OCI-LY1 (cell line): ENCODE results near the gene GULP1.

Experiments
- H2AFZ ChIP-seq: fragments of 200-600 bp; sonication (generic), shearing (Covaris generic); 2 replicates; pipeline ENCODE4 v1.6.0; 2014; ENCODE audit warnings: antibody characterized with exemption, mild to moderate bottlenecking, low read length
- H3F3A ChIP-seq: fragments of 200-600 bp; sonication (generic), shearing (Covaris generic); 2 replicates; pipeline ENCODE4 v1.6.0; 2014; ENCODE audit warnings: mild to moderate bottlenecking, antibody characterized with exemption, low read length, moderate library complexity; ENCODE audit not compliant: insufficient read depth
- H3K27ac ChIP-seq: fragments of 200-600 bp; sonication (generic); 2 replicates; pipeline ENCODE4 v1.5.1; 2014; ENCODE audit warnings: low read length, mixed run types, mild to moderate bottlenecking, low read depth; ENCODE audit not compliant: poor library complexity, severe bottlenecking
- H3K27me3 ChIP-seq: fragments of 200-600 bp; sonication (generic); 2 replicates; pipeline ENCODE4 v1.6.0; 2014; ENCODE audit warnings: antibody characterized with exemption, mild to moderate bottlenecking, low read length, moderate library complexity; ENCODE audit not compliant: insufficient read depth
- H3K36me3 ChIP-seq: fragments of 200-600 bp; sonication (generic); 2 replicates; pipeline ENCODE4 v1.6.1; 2014; ENCODE audit warnings: mild to moderate bottlenecking, antibody characterized with exemption, low read length, moderate library complexity, mixed read lengths; ENCODE audit not compliant: insufficient read depth
- H3K4me1 ChIP-seq: fragments of 200-600 bp; sonication (generic); 2 replicates; pipeline ENCODE4 v1.5.1; 2014; ENCODE audit warnings: mild to moderate bottlenecking, low read length, moderate library complexity; ENCODE audit not compliant: insufficient read depth, severe bottlenecking
- H3K4me2 ChIP-seq: fragments of 200-600 bp; sonication (generic), shearing (Covaris generic); 2 replicates; pipeline ENCODE4 v1.6.1; 2014; ENCODE audit warnings: low read length
- H3K4me3 ChIP-seq: fragments of 200-600 bp; sonication (generic); 2 replicates; pipeline ENCODE4 v1.5.1; 2014; ENCODE audit warnings: low read length, low read depth, mild to moderate bottlenecking, mixed read lengths; ENCODE audit not compliant: poor library complexity, severe bottlenecking
- H3K79me2 ChIP-seq: fragments of 200-600 bp; shearing (Covaris generic); 2 replicates; pipeline ENCODE4 v1.6.1; 2016; ENCODE audit warnings: mixed run types, low read length, mixed read lengths; ENCODE audit not compliant: insufficient read depth
- H3K9ac ChIP-seq: fragments of 200-600 bp; sonication (generic), shearing (Covaris generic); 2 replicates; pipeline ENCODE4 v1.6.1; 2014; ENCODE audit warnings: mild to moderate bottlenecking, low read length, mixed read lengths
- H3K9me2 ChIP-seq: fragments of 200-600 bp; sonication (generic), shearing (Covaris generic); 2 replicates; pipeline ENCODE4 v1.6.1; 2014; ENCODE audit warnings: low read depth, mild to moderate bottlenecking, low read length, mixed read lengths
- H3K9me3 ChIP-seq: fragments of 200-600 bp; shearing (Covaris generic); 2 replicates; pipeline ENCODE4 v1.6.1; 2014; ENCODE audit warnings: low read length, mixed read lengths
- H4K20me1 ChIP-seq: fragments of 200-600 bp; sonication (generic), shearing (Covaris generic); 2 replicates; pipeline ENCODE4 v1.6.0; 2016; ENCODE audit warnings: mild to moderate bottlenecking, low read length; ENCODE audit not compliant: insufficient read depth
- EZH2 ChIP-seq: fragments of 200-600 bp; sonication (generic), shearing (Covaris generic); IDR thresholded peaks from 2 replicates; pipeline ENCODE4 v1.8.0; 2017; ENCODE audit warnings: borderline replicate concordance, mixed run types, mild to moderate bottlenecking, antibody characterized with exemption, low read length, moderate library complexity, mixed read lengths
- TF ChIP-seq, protein P1 (sequence below): fragments of 200-600 bp; sonication (generic), shearing (Covaris generic); IDR thresholded peaks from 2 replicates; pipeline ENCODE4 v1.5.1; 2017; ENCODE audit warnings: mild to moderate bottlenecking, antibody characterized with exemption, low read length, moderate library complexity, mixed read lengths

GULP1 gene

DNA sequence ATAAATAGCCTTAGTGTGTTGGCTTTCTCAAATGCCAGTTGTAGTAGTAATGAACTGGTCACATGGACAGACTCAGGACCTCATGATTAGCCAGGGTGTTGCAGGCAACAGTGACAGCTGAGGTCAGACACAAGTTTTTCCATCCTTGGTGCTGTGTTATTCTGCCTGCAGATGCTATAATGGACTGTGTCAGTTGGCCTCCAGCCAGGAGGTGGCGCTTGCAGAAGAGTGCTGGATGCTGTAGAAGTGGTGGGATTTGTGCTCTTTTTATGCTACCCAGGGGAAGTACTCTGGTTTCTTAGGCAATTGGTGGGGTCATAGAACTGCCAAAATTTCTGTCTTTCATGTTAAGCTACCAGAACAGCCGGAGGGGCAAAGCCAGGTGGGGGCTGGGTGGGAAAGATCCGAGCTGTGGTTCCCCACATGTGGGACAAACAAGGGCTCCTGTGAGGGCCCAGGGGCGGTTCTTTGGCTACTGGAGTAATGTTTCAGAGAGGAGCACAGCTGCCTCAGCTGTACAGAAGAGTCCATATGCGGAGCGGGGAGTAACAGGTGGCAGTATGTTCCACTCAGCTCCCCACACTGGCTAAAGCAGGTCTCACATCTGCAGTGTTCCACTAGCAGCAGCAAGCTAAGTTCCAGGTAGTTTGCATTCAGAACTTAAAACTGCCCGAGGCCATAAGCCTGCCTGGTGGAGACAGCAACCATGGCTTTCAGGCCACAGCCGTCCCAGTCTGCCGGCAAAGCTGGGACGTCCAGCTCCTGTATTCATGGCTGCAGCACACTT, 104.4 kb downstream of the GULP1 start:
- H3K36me3 ChIP-seq = no peaks in the 10 kb centered on the region
- H4K20me1 ChIP-seq = no peaks in the 10 kb centered on the region
- no peaks in the 10 kb centered on the region for H3K9me2 ChIP-seq
- no peaks in the 10 kb centered on the region for H3K79me2 ChIP-seq
- no peaks in the 10 kb centered on the region for H3K9me3 ChIP-seq
- no peaks in the 10 kb centered on the region for H3K27me3 ChIP-seq
- no peaks in the 10 kb centered on the region for H3F3A ChIP-seq
- no peaks in the 10 kb centered on the region for H3K4me1 ChIP-seq
- H3K27ac ChIP-seq = no peak overlapping the region
- H3K4me2 ChIP-seq = no peak overlapping the region
- no peak overlapping the region for H3K4me3 ChIP-seq
- no peak overlapping the region for H2AFZ ChIP-seq
- no peak overlapping the region for H3K9ac ChIP-seq
- TF ChIP-seq, protein P1, sequence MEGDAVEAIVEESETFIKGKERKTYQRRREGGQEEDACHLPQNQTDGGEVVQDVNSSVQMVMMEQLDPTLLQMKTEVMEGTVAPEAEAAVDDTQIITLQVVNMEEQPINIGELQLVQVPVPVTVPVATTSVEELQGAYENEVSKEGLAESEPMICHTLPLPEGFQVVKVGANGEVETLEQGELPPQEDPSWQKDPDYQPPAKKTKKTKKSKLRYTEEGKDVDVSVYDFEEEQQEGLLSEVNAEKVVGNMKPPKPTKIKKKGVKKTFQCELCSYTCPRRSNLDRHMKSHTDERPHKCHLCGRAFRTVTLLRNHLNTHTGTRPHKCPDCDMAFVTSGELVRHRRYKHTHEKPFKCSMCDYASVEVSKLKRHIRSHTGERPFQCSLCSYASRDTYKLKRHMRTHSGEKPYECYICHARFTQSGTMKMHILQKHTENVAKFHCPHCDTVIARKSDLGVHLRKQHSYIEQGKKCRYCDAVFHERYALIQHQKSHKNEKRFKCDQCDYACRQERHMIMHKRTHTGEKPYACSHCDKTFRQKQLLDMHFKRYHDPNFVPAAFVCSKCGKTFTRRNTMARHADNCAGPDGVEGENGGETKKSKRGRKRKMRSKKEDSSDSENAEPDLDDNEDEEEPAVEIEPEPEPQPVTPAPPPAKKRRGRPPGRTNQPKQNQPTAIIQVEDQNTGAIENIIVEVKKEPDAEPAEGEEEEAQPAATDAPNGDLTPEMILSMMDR = peak; percentile 44
- no peak for TF ChIP-seq EZH2

DNA sequence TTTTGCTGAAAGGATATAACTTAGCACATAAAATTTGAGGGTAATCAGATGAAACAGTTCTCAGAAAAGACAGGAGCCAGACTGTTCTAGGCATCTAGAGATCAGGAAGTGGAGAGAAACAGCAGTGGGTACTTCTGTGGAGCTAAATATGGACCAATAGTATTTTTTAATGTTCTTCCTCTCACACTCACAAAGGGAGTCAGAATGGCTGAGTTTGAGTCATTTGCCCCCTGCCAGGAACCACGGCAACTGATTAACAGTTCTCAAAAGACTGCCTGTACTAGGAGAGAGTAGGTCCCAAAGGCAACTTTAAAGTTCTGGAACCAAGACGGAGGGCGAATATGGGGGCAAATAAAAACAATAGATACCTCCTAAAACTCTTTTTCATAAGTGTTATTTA, 107.5 kb downstream of the GULP1 start:
- Histone ChIP-seq H3K9me3 (no peaks in the 10 kb centered on the region), H3K4me2 (no peak overlapping the region), H3K27ac (no peak overlapping the region), H3K4me1 (no peaks in the 10 kb centered on the region), H3K36me3 (no peaks in the 10 kb centered on the region), H4K20me1 (no peaks in the 10 kb centered on the region), H3K9ac (no peak overlapping the region), H3K9me2 (no peaks in the 10 kb centered on the region), H3K4me3 (no peak overlapping the region), H3K79me2 (no peaks in the 10 kb centered on the region), H2AFZ (no peak overlapping the region), H3K27me3 (no peaks in the 10 kb centered on the region), H3F3A (no peaks in the 10 kb centered on the region)
- TF ChIP-seq, protein P1 = no peak
- TF ChIP-seq EZH2 = no peak

DNA sequence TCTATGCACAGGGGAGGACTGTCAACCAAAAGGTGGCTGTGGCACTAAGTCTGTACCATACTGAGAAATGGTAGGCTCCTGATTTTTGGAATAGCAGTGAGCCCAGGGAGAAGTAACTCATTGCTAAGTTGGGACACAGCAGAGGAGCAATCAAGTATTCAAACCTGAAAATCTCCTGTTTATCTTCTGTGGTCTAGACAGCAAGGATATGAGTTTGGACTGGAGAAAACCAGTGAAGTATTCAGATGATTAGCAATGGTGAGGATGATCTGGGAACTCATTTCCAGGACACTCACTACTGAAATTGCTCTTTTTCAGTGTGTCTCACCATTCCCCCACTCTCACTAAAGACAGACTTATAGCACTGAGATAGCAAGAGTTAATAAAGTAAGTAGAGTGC, 112.0 kb downstream of the GULP1 start:
- Histone ChIP-seq H2AFZ (no peak overlapping the region), H3K4me1 (no peaks in the 10 kb centered on the region), H3F3A (no peaks in the 10 kb centered on the region), H4K20me1 (no peaks in the 10 kb centered on the region), H3K4me2 (no peak overlapping the region), H3K27ac (no peak overlapping the region), H3K9ac (no peak overlapping the region), H3K4me3 (no peak overlapping the region), H3K9me2 (no peaks in the 10 kb centered on the region), H3K27me3 (no peaks in the 10 kb centered on the region), H3K9me3 (no peaks in the 10 kb centered on the region), H3K36me3 (no peaks in the 10 kb centered on the region), H3K79me2 (no peaks in the 10 kb centered on the region)
- TF ChIP-seq, protein P1 = no peak
- no peak for TF ChIP-seq EZH2
